Hepatocyte (in vitro differentiated cells): ENCODE measurements around the gene SLC13A1.

Experiments
- CTCF ChIP-seq: fragments of 200-600 bp; sonication (generic); IDR thresholded peaks from 2 replicates; pipeline ENCODE4 v1.5.1; 2016; ENCODE audit warnings: antibody characterized with exemption, mild to moderate bottlenecking; ENCODE audit not compliant: poor library complexity
- EZH2 ChIP-seq: fragments of 200-600 bp; sonication (generic); IDR thresholded peaks from 2 replicates; pipeline ENCODE4 v1.6.1; 2016; ENCODE audit warnings: antibody characterized with exemption, mild to moderate bottlenecking, borderline replicate concordance
- EZH2phosphoT487 ChIP-seq: fragments of 200-600 bp; sonication (generic); IDR thresholded peaks from one replicate; pipeline ENCODE4 v1.6.1; 2018; ENCODE audit warnings: antibody characterized with exemption, mild to moderate bottlenecking, low read depth, moderate library complexity; ENCODE audit not compliant: unreplicated experiment, severe bottlenecking

- no peak for TF ChIP-seq CTCF
- no peak for TF ChIP-seq EZH2
- TF ChIP-seq EZH2phosphoT487: no peak
Observed at GRCh38 chr7:123185756-123186155, 14.0 kb downstream of the SLC13A1 start.
